ENCODE data around the gene CBLN4.

GRCh38 chr20:56018194-56018593, 12.9 kb upstream of the CBLN4 start:
- TF ChIP-seq CTCF (IDR thresholded peaks at IDR 0.05) (no peak), POLR2A (IDR thresholded peaks at IDR 0.05) (no peak)

Data from uterus (tissue), 2 donors.